Small intestine (tissue), 7 donors: ENCODE measurements around the gene ADGRD1. TPM values are rescaled to one million over a fixed set of nuclear protein-coding genes. Genes with fewer than 3 reads are reported as not detected.

Source experiments
- DNase-seq, 2 donors: peaks; one replicate each; pipeline versions ENCODE4 v3.0.0 to v3.0.0-alpha.2; 2013
- FAIRE-seq: peaks from 2 replicates; lab custom pipeline; 2012; peaks lifted over from hg19 to GRCh38; lab: Jason Lieb, UNC
- H3K27ac ChIP-seq, 3 donors: one replicate each; pipeline ENCODE4 v1.5.1; 2013; ENCODE audit warnings: low read length in 2 of 3, mild to moderate bottlenecking in 2 of 3, control low read depth in 1 of 3, inconsistent platforms in 1 of 3, low read depth in 1 of 3, moderate library complexity in 1 of 3
- H3K27me3 ChIP-seq, 3 donors: one replicate each; pipeline ENCODE4 v1.6.1; 2013; ENCODE audit warnings: low read length in 3 of 3, inconsistent platforms in 1 of 3; ENCODE audit not compliant: control insufficient read depth in 3 of 3, insufficient read depth in 3 of 3
- H3K36me3 ChIP-seq, 3 donors: one replicate each; pipeline ENCODE4 v1.6.1; 2013; ENCODE audit warnings: low read length in 3 of 3, inconsistent platforms in 1 of 3, low read depth in 1 of 3, mild to moderate bottlenecking in 1 of 3, moderate library complexity in 1 of 3; ENCODE audit not compliant: control insufficient read depth in 3 of 3, insufficient read depth in 2 of 3
- H3K4me1 ChIP-seq, 3 donors: one replicate each; pipeline ENCODE4 v1.6.1; 2013; ENCODE audit warnings: low read length in 2 of 3, inconsistent platforms in 1 of 3, low read depth in 1 of 3, mild to moderate bottlenecking in 1 of 3, moderate library complexity in 1 of 3; ENCODE audit not compliant: control insufficient read depth in 3 of 3, insufficient read depth in 2 of 3
- H3K4me3 ChIP-seq, 3 donors: one replicate each; pipeline ENCODE4 v1.5.1; 2013; ENCODE audit warnings: low read length in 3 of 3, control low read depth in 1 of 3, inconsistent platforms in 1 of 3, low read depth in 1 of 3, mild to moderate bottlenecking in 1 of 3, moderate library complexity in 1 of 3
- H3K9me3 ChIP-seq, 2 donors: one replicate each; pipeline ENCODE4 v1.6.1; 2013; ENCODE audit warnings: low read depth in 1 of 2, low read length in 1 of 2; ENCODE audit not compliant: control insufficient read depth in 2 of 2, insufficient read depth in 1 of 2
- WGBS, 3 donors: extraction: QIAGEN DNeasy Blood & Tissue Kit; methylation state at CpG; one replicate each; pipeline ENCODE4 v1.1.7; 2013; 5-methylcytosine and 5-hydroxymethylcytosine counted together
- polyA plus RNA-seq, 4 donors: library from polyadenylated mRNA; stranded (reverse) in 3 of 4; unstranded in 1 of 4; fragments of 200-250 nt in 3 of 4; fragments of 120-200 nt in 1 of 4; gene quantifications; one replicate each; pipeline versions ENCODE4 v1.2.1 to v1.2.3, GENCODE V29; 2013
- donor health status: healthy with polysubstance abuse.
- donor health status: control.
- donor health status: control.
- donor health status: Bipolar disorder and iron deficiency.
- donor health status: healthy.

ADGRD1 gene
- polyA plus RNA-seq, 4 donors, result 0.54 to 87.7 (median 9.3) TPM; not detected in 1

DNA sequence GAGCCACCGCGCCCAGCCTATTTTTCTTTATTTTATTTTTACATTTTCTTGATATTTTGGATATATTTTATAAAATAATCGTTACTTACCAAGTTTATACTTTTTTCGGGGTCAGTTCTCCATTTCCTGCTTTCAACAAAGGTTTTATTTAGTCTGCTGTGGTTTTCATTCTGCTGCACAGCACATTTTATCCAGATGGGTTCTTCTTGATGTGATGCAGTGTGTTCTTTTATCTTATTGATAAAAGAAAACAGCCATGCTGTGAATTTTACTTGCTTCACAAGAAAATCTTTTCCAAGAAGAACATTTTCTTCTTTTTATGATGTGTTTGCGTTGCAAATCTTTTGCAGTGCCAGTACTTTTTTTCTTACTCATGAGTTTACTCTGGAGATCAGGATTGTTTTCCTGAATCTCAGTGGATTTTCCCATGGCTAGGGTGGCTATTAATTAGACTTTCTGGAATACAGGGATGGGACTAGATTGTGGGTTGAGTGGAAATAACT lies 192.5 kb downstream of the ADGRD1 start:
- FAIRE-seq (no peak), DNase-seq (no peak)
- Histone ChIP-seq H3K27me3 (no peaks in the 10 kb centered on the region), H3K27ac (no peak overlapping the region), H3K36me3 (no peaks in the 10 kb centered on the region), H3K9me3 (no peaks in the 10 kb centered on the region), H3K4me3 (no peak overlapping the region), H3K4me1 (no peaks in the 10 kb centered on the region)
- 74 to 79% (median 75%) methylated on average over 5 of the region's 5 CpGs for WGBS, 3 donors

- FAIRE-seq (no peak), DNase-seq (no peak)
- no peaks in the 10 kb centered on the region for H3K9me3 ChIP-seq
- no peak overlapping the region for H3K27ac ChIP-seq
- H3K27me3 ChIP-seq, result no peaks in the 10 kb centered on the region
- H3K4me3 ChIP-seq, result no peak overlapping the region
- H3K36me3 ChIP-seq, result no peaks in the 10 kb centered on the region
- no peaks in the 10 kb centered on the region for H3K4me1 ChIP-seq
- WGBS, 3 donors, result 75 to 98% (median 94%) methylated on average over 1 of the region's 1 CpG
Measured at GRCh38 chr12:131147293-131147692, 193.6 kb downstream of the ADGRD1 start.

DNA sequence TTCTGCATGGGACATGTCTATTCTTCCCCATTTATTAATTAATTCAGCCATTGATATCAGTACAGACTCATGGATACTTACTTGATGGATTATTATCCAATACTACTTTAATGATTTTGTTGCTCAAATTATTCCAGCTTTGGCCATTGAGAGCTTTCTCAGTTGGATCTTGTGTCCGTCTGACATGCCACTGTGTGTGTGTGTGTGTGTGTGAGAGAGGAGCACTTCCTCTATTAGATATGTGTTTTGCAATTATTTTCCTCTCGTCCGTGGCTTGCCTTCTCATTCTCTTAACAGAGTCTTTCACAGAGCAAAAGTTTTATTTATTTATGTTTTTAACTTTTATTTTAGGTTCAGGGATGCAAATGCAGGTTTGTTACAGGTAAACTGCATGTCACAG lies 194.2 kb downstream of the ADGRD1 start:
- H3K36me3 ChIP-seq, result no peaks in the 10 kb centered on the region
- H3K4me3 ChIP-seq, result no peak overlapping the region
- FAIRE-seq, result no peak
- H3K27ac ChIP-seq, result no peak overlapping the region
- H3K9me3 ChIP-seq, result no peaks in the 10 kb centered on the region
- no peaks in the 10 kb centered on the region for H3K4me1 ChIP-seq
- WGBS, 3 donors, result 68 to 78% (median 76%) methylated on average over 3 of the region's 3 CpGs
- DNase-seq, result no peak
- H3K27me3 ChIP-seq, result no peaks in the 10 kb centered on the region

DNA sequence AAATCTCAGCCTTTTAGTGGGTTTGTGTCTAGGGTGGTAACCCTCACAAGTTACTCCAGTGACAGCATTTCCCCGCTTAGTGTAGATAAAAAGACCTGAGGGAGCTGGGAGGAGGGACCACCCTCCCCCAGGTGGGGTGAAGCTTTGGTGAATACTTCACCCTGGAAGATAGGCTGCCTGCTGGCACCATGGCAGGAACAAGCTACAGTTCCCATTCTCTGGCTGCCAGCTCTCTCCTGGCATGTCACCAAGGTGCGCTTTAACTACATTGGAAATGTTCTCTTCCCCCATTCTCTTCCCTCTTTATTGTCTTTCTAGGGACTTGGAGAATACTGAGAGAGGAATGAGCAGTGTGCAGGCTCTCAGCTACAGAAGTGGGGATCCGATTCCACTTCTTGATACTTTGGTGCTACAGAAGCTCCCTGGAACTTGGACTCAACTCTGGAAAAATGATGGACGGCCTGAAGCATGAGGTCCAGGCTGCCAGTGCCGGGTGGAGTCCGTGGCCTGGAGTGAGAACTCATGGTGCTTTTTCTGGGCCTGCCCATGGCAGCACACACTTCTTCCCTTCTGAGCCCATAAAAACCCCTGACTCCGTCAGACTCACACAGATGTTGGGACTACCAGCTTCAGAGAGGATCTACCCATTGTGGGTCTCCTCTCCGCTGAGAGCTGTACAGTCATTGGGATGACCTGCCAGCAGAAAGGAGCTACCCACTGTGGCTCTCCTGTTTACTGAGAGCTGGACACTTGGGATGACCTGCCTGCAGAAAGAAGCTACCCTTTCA lies 198.0 kb downstream of the ADGRD1 start:
- DNase-seq, result no peak
- 86 to 87% (median 87%) methylated on average over 8 of the region's 8 CpGs for WGBS, 3 donors
- Histone ChIP-seq H3K4me3 (no peak overlapping the region), H3K4me1 (no peaks in the 10 kb centered on the region), H3K27me3 (no peaks in the 10 kb centered on the region), H3K27ac (no peak overlapping the region), H3K9me3 (no peaks in the 10 kb centered on the region), H3K36me3 (no peaks in the 10 kb centered on the region)
- no peak for FAIRE-seq

GRCh38 chr12:131152587-131152986 lies 198.9 kb downstream of the ADGRD1 start:
- H3K4me3 ChIP-seq, result no peak overlapping the region
- no peaks in the 10 kb centered on the region for H3K9me3 ChIP-seq
- H3K4me1 ChIP-seq, result no peaks in the 10 kb centered on the region
- no peak overlapping the region for H3K27ac ChIP-seq
- H3K27me3 ChIP-seq, result no peaks in the 10 kb centered on the region
- 85 to 89% (median 88%) methylated on average over 5 of the region's 5 CpGs for WGBS, 3 donors
- DNase-seq (no peak), FAIRE-seq (no peak)
- H3K36me3 ChIP-seq, result no peaks in the 10 kb centered on the region

DNA sequence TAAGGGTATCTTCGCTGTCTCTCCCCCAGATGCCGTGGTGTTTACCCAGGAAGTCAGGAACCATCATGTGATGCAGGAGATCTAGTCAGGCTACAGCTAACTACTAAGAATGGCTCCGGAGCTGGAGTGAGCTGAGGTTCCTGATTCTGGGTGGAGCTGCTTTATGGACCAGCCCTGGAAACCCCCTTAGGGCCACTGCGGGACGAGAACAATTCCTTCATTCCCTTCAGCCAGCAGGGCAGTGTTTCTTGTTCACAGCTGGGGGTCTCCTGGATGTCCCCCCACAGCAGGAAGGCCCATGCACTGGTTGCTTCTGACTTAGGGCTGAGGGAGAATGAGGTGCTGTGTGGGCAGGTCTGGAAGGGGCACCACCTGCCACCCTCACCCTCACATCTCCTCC lies 199.3 kb downstream of the ADGRD1 start:
- FAIRE-seq (no peak), DNase-seq (no peak)
- Histone ChIP-seq H3K4me3 (no peak overlapping the region), H3K27ac (no peak overlapping the region), H3K27me3 (no peaks in the 10 kb centered on the region), H3K9me3 (no peaks in the 10 kb centered on the region), H3K36me3 (no peaks in the 10 kb centered on the region), H3K4me1 (no peaks in the 10 kb centered on the region)
- 78 to 81% (median 80%) methylated on average over 5 of the region's 5 CpGs for WGBS, 3 donors

- Histone ChIP-seq H3K36me3 (no peaks in the 10 kb centered on the region), H3K9me3 (no peaks in the 10 kb centered on the region), H3K4me1 (no peaks in the 10 kb centered on the region), H3K27ac (no peak overlapping the region), H3K4me3 (no peak overlapping the region), H3K27me3 (no peaks in the 10 kb centered on the region)
- FAIRE-seq (no peak), DNase-seq (no peak)
- 78 to 84% (median 80%) methylated on average over 5 of the region's 5 CpGs for WGBS, 3 donors
Measured at GRCh38 chr12:131153956-131154355, 200.2 kb downstream of the ADGRD1 start.

- WGBS, 3 donors, result 60 to 67% (median 65%) methylated on average over 6 of the region's 6 CpGs
- no peak overlapping the region for H3K4me3 ChIP-seq
- FAIRE-seq, result no peak
- no peak overlapping the region for H3K27ac ChIP-seq
- DNase-seq, result no peak
- H3K27me3 ChIP-seq, result no peaks in the 10 kb centered on the region
- no peaks in the 10 kb centered on the region for H3K4me1 ChIP-seq
- no peaks in the 10 kb centered on the region for H3K36me3 ChIP-seq
- no peaks in the 10 kb centered on the region for H3K9me3 ChIP-seq
Measured at GRCh38 chr12:131155131-131155530, 201.4 kb downstream of the ADGRD1 start.
